Measurements from ENCODE around the gene CNTLN. TPM values are rescaled to one million over a fixed set of nuclear protein-coding genes. Genes with fewer than 3 reads are reported as not detected.

The CNTLN gene, protein sequence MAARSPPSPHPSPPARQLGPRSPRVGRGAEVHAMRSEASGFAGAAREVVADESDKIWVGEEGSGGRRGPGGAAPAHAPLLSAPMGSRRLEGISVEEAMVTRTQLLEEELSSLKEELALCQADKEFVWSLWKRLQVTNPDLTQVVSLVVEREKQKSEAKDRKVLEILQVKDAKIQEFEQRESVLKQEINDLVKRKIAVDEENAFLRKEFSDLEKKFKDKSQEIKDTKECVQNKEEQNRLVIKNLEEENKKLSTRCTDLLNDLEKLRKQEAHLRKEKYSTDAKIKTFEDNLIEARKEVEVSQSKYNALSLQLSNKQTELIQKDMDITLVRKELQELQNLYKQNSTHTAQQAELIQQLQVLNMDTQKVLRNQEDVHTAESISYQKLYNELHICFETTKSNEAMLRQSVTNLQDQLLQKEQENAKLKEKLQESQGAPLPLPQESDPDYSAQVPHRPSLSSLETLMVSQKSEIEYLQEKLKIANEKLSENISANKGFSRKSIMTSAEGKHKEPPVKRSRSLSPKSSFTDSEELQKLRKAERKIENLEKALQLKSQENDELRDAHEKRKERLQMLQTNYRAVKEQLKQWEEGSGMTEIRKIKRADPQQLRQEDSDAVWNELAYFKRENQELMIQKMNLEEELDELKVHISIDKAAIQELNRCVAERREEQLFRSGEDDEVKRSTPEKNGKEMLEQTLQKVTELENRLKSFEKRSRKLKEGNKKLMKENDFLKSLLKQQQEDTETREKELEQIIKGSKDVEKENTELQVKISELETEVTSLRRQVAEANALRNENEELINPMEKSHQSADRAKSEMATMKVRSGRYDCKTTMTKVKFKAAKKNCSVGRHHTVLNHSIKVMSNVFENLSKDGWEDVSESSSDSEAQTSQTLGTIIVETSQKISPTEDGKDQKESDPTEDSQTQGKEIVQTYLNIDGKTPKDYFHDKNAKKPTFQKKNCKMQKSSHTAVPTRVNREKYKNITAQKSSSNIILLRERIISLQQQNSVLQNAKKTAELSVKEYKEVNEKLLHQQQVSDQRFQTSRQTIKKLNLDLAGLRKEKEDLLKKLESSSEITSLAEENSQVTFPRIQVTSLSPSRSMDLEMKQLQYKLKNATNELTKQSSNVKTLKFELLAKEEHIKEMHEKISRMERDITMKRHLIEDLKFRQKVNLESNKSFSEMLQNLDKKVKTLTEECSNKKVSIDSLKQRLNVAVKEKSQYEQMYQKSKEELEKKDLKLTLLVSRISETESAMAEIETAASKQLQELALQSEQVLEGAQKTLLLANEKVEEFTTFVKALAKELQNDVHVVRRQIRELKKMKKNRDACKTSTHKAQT (N-terminal part only)
- 7.8 TPM for polyA plus RNA-seq (2013, experiment 1 of 2)
- 10.6 TPM for polyA plus RNA-seq (2013, experiment 2 of 2)

DNA sequence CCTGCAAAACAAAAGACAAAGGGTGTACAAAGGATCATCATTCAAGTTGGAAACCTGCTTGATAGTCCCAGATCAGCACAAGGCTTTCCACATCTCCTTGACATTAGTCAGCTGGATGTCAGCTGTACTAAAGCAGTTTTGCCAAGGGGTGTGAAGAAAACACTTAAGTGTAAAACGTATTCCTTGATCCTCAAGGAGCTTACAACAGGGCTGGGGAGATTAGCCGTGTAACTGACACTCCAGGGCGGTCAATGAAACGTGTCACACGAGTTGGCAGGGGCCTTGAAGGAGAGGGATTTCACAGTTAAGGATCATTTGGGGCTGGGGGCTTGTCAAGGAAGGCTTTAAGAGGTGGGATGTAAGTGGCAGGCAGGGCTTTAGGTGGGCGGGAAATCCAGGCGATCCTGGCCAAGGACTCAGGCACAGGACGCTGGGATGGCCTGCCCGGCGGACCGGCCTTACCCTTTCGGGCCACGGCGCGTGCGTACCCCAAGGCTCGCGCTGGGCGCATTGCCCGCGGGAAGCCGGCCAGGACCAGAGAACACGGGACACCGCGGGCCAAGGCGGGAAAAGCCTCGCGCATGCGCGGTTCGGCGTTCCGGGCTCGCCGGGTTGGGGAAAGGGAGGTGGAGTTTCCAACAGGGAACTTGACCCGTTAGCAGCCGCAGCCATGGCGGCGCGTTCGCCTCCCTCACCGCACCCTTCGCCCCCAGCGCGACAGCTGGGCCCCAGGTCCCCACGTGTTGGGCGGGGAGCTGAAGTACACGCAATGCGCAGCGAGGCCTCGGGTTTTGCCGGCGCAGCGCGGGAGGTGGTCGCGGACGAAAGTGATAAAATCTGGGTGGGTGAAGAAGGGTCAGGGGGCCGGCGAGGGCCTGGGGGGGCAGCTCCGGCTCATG, at the start of gene CNTLN:
CNTLN (plus strand) TSS at position 645 of the 899 bp plus-strand sequence; CDS start at position 671, 26 bp downstream.
- 6 to 7% methylated on average over 31 to 44 of the region's 61 CpGs for WGBS, 2 experiments (ENCODE audit: insufficient coverage in 2 of 2)
- Histone ChIP-seq H3K36me3 (ENCODE audit: control insufficient read depth, insufficient read depth, low read length) (no peaks in the 10 kb centered on the region), H3K4me3 (ENCODE audit: extremely low read depth, insufficient read depth, low read length, poor library complexity, severe bottlenecking) (peak within 1 kb of the TSS; percentile 81), H3K4me1 (ENCODE audit: control insufficient read depth, insufficient read depth, low read length, poor library complexity, severe bottlenecking) (peaks cover 6% of the 10 kb centered on the region), H3K9me3 (ENCODE audit: control insufficient read depth, low read length) (no peaks in the 10 kb centered on the region), H3K27ac (ENCODE audit: low read depth, low read length, severe bottlenecking) (peak within 1 kb of the TSS; percentile 45)

GRCh38 chr9:17088566-17088965, 46.3 kb upstream of the CNTLN start:
- H3K36me3 ChIP-seq (ENCODE audit: control insufficient read depth, insufficient read depth, low read length): no peaks in the 10 kb centered on the region
- H3K4me1 ChIP-seq (ENCODE audit: control insufficient read depth, insufficient read depth, low read length, poor library complexity, severe bottlenecking): no peaks in the 10 kb centered on the region
- 94 to 97% methylated on average over 3 to 4 of the region's 5 CpGs for WGBS, 2 experiments (ENCODE audit: insufficient coverage in 2 of 2)
- H3K9me3 ChIP-seq (ENCODE audit: control insufficient read depth, low read length): no peaks in the 10 kb centered on the region
- no peak overlapping the region for H3K4me3 ChIP-seq (ENCODE audit: extremely low read depth, insufficient read depth, low read length, poor library complexity, severe bottlenecking)
- H3K27ac ChIP-seq (ENCODE audit: low read depth, low read length, severe bottlenecking): no peak overlapping the region

- no peak overlapping the region for H3K27ac ChIP-seq (ENCODE audit: low read depth, low read length, severe bottlenecking)
- H3K36me3 ChIP-seq (ENCODE audit: control insufficient read depth, insufficient read depth, low read length): no peaks in the 10 kb centered on the region
- H3K4me3 ChIP-seq (ENCODE audit: extremely low read depth, insufficient read depth, low read length, poor library complexity, severe bottlenecking): no peak overlapping the region
- no peaks in the 10 kb centered on the region for H3K9me3 ChIP-seq (ENCODE audit: control insufficient read depth, low read length)
- WGBS, 2 experiments (ENCODE audit: insufficient coverage in 2 of 2): 67 to 80% methylated on average over 1 of the region's 1 CpG
- H3K4me1 ChIP-seq (ENCODE audit: control insufficient read depth, insufficient read depth, low read length, poor library complexity, severe bottlenecking): no peaks in the 10 kb centered on the region
Observed at GRCh38 chr9:17090041-17090440, 44.8 kb upstream of the CNTLN start.

- no peaks in the 10 kb centered on the region for H3K9me3 ChIP-seq (ENCODE audit: control insufficient read depth, low read length)
- WGBS, 2 experiments (ENCODE audit: insufficient coverage in 2 of 2): no CpG with 5 or more reads among the region's 4 CpGs
Observed at GRCh38 chr9:17116400-17116837, 18.4 kb upstream of the CNTLN start.

DNA sequence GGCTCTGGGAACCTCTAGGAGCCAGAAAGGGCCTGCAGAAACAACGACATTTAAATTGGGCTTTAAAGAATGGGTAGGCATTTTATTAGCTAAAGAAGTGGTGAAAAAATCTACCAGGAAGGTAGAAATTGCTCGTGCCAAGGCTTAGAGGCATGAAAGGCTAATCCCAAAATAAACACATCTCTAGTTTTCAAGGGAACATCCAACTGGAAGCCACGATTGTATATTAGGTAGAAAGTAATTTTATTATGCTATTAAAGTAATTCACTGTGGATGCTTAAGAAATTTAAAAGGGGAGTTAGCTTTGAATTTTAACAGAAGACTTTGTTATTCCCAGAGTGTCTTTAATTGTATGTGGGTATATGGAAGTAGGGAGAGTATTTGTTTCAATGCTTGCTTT, 17.5 kb upstream of the CNTLN start:
- Histone ChIP-seq H3K4me3 (ENCODE audit: extremely low read depth, insufficient read depth, low read length, poor library complexity, severe bottlenecking) (no peak overlapping the region), H3K4me1 (ENCODE audit: control insufficient read depth, insufficient read depth, low read length, poor library complexity, severe bottlenecking) (no peaks in the 10 kb centered on the region), H3K27ac (ENCODE audit: low read depth, low read length, severe bottlenecking) (no peak overlapping the region), H3K36me3 (ENCODE audit: control insufficient read depth, insufficient read depth, low read length) (no peaks in the 10 kb centered on the region), H3K9me3 (ENCODE audit: control insufficient read depth, low read length) (no peaks in the 10 kb centered on the region)
- WGBS, 2 experiments (ENCODE audit: insufficient coverage in 2 of 2): 67 to 71% methylated on average over 1 of the region's 3 CpGs

More at GRCh38 chr9:17116400-17116837, 18.4 kb upstream of the CNTLN start:
- Histone ChIP-seq H3K36me3 (ENCODE audit: control insufficient read depth, insufficient read depth, low read length) (no peaks in the 10 kb centered on the region), H3K4me1 (ENCODE audit: control insufficient read depth, insufficient read depth, low read length, poor library complexity, severe bottlenecking) (no peaks in the 10 kb centered on the region), H3K27ac (ENCODE audit: low read depth, low read length, severe bottlenecking) (no peak overlapping the region), H3K4me3 (ENCODE audit: extremely low read depth, insufficient read depth, low read length, poor library complexity, severe bottlenecking) (no peak overlapping the region)

- H3K36me3 ChIP-seq (ENCODE audit: control insufficient read depth, insufficient read depth, low read length): no peaks in the 10 kb centered on the region
- H3K4me1 ChIP-seq (ENCODE audit: control insufficient read depth, insufficient read depth, low read length, poor library complexity, severe bottlenecking): no peaks in the 10 kb centered on the region
- WGBS, 2 experiments (ENCODE audit: insufficient coverage in 2 of 2): no CpG with 5 or more reads among the region's 1 CpG
- no peak overlapping the region for H3K4me3 ChIP-seq (ENCODE audit: extremely low read depth, insufficient read depth, low read length, poor library complexity, severe bottlenecking)
- H3K27ac ChIP-seq (ENCODE audit: low read depth, low read length, severe bottlenecking): no peak overlapping the region
- no peaks in the 10 kb centered on the region for H3K9me3 ChIP-seq (ENCODE audit: control insufficient read depth, low read length)
Observed at GRCh38 chr9:17120203-17120602, 14.6 kb upstream of the CNTLN start.

GRCh38 chr9:17121264-17121663, 13.6 kb upstream of the CNTLN start:
- Histone ChIP-seq H3K27ac (ENCODE audit: low read depth, low read length, severe bottlenecking) (no peak overlapping the region), H3K36me3 (ENCODE audit: control insufficient read depth, insufficient read depth, low read length) (no peaks in the 10 kb centered on the region), H3K4me3 (ENCODE audit: extremely low read depth, insufficient read depth, low read length, poor library complexity, severe bottlenecking) (no peak overlapping the region), H3K4me1 (ENCODE audit: control insufficient read depth, insufficient read depth, low read length, poor library complexity, severe bottlenecking) (no peaks in the 10 kb centered on the region), H3K9me3 (ENCODE audit: control insufficient read depth, low read length) (no peaks in the 10 kb centered on the region)
- WGBS, 2 experiments (ENCODE audit: insufficient coverage in 2 of 2): 58 to 92% methylated on average over 1 to 2 of the region's 2 CpGs

GRCh38 chr9:17130291-17130690, 4.5 kb upstream of the CNTLN start:
- H3K9me3 ChIP-seq (ENCODE audit: control insufficient read depth, low read length): no peaks in the 10 kb centered on the region

GRCh38 chr9:17130725-17131124, 4.1 kb upstream of the CNTLN start:
- WGBS, 2 experiments (ENCODE audit: insufficient coverage in 2 of 2): 100% methylated on average over 1 of the region's 2 CpGs; no CpG with 5 or more reads in 1 of the 2 experiments
- H3K4me1 ChIP-seq (ENCODE audit: control insufficient read depth, insufficient read depth, low read length, poor library complexity, severe bottlenecking): peaks cover 2% of the 10 kb centered on the region
- no peaks in the 10 kb centered on the region for H3K36me3 ChIP-seq (ENCODE audit: control insufficient read depth, insufficient read depth, low read length)
- H3K27ac ChIP-seq (ENCODE audit: low read depth, low read length, severe bottlenecking): no peak overlapping the region
- H3K4me3 ChIP-seq (ENCODE audit: extremely low read depth, insufficient read depth, low read length, poor library complexity, severe bottlenecking): no peak overlapping the region
- no peaks in the 10 kb centered on the region for H3K9me3 ChIP-seq (ENCODE audit: control insufficient read depth, low read length)

More at GRCh38 chr9:17130291-17130690, 4.5 kb upstream of the CNTLN start:
- Histone ChIP-seq H3K4me1 (ENCODE audit: control insufficient read depth, insufficient read depth, low read length, poor library complexity, severe bottlenecking) (no peaks in the 10 kb centered on the region), H3K36me3 (ENCODE audit: control insufficient read depth, insufficient read depth, low read length) (no peaks in the 10 kb centered on the region), H3K27ac (ENCODE audit: low read depth, low read length, severe bottlenecking) (no peak overlapping the region), H3K4me3 (ENCODE audit: extremely low read depth, insufficient read depth, low read length, poor library complexity, severe bottlenecking) (no peak overlapping the region)
- WGBS, 2 experiments (ENCODE audit: insufficient coverage in 2 of 2): 57 to 81% methylated on average over 1 to 3 of the region's 4 CpGs
